Activated naive CD4-positive, alpha-beta T cell treated with anti-CD3 and anti-CD28 coated beads, Interleukin-2, amount 10 ng/mL, durations not matched to agents 7 days and 5 days (primary cell): Measurements from ENCODE around the gene EHMT2.
"Not testable (repeated sequence)": the region's sequence is repeated elsewhere in the genome, so short reads cannot be mapped to it uniquely, and the experiment has no call there.

Experiments used
- CTCF ChIA-PET: fragments of 350-600 bp; sonication (Branson Sonifier 250); formaldehyde crosslinking; loops from one replicate; lab custom pipeline; 2021; ENCODE audit warnings: antibody characterized with exemption; lab: Charles Lee
- DNase-seq: peaks from one replicate; pipeline ENCODE4 v3.0.0-alpha.2; 2020
- H3K27ac Mint-ChIP-seq: one replicate; pipeline ENCODE4 v1.8.0; 2021; ENCODE audit warnings: mild to moderate bottlenecking, moderate library complexity, mixed read lengths
- H3K27me3 Mint-ChIP-seq: one replicate; pipeline ENCODE4 v1.8.0; 2021; ENCODE audit warnings: mild to moderate bottlenecking, mixed read lengths
- H3K36me3 Mint-ChIP-seq: one replicate; pipeline ENCODE4 v1.8.0; 2021; ENCODE audit warnings: mixed read lengths
- H3K4me1 Mint-ChIP-seq: one replicate; pipeline ENCODE4 v1.8.0; 2021; ENCODE audit warnings: mixed read lengths
- H3K4me3 Mint-ChIP-seq: one replicate; pipeline ENCODE4 v1.8.0; 2021; ENCODE audit warnings: mild to moderate bottlenecking, moderate library complexity, mixed read lengths
- H3K9me3 Mint-ChIP-seq: one replicate; pipeline ENCODE4 v1.8.0; 2021; ENCODE audit warnings: mixed read lengths

Gene EHMT2

DNA sequence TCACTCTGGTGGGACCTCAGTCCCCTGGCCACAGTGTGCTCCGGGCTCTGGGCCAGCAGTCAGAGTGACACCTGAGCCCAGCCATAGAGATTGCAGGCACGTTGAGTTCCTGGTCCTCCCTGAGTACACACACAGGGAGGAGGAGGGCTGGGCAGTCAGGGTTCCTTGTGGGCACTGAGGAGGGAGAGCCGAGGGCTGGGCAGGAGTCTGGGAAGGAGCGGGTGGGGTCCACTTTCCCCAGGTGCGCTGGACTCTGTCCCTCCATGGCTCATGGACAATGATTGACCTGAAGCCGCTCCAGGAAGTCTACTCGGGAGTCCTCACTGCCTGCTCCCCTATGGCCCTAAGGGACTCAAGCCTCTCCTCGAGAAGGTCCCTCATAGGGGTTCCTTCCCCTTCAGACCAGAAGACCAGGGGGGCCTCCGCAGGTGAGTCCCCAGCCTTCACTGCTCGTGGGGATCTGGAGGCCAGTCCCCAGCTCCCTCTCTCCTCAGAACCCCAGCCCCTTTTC lies 19.8 kb downstream of the EHMT2 start:
- peaks cover 25% of the 10 kb centered on the region for H3K27me3 Mint-ChIP-seq
- H3K4me1 Mint-ChIP-seq, result peaks cover 2% of the 10 kb centered on the region
- CTCF ChIA-PET, result interaction anchor here (1.2 kb wide), 1 partner anchor 108 kb away, joined by 4 read pairs; no protein-coding TSS in a partner anchor
- no peak overlapping the region for H3K27ac Mint-ChIP-seq
- H3K4me3 Mint-ChIP-seq, result no peak overlapping the region
- H3K36me3 Mint-ChIP-seq, result peaks cover 23% of the 10 kb centered on the region
- DNase-seq, result no peak
- no peaks in the 10 kb centered on the region for H3K9me3 Mint-ChIP-seq

DNA sequence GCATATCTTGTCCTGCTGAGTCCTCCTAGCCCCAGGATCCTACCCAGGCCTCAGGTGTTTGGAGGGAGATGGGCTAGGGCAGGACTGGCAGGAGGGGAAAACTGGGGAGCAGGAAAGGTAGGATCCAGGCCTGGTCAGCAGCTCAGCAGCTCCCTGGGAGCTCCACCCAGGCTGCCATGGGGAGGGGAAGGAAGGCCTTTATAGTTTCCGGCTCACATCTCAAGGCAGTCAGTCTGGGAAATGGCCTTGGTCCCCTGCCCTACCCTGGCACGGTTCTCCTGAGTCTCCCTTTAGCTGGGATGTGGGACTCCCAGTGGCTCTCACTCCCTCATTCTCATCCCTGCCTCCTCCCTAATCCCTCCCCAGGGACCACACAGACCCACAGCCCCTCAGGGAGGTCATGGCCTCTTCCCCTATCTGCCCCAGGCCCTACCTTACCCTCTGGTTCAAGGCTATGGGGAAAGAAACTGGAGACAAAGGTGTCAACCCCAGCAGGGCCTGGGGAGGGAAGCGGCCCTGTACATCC lies 20.3 kb downstream of the EHMT2 start:
- H3K4me3 Mint-ChIP-seq, result no peak overlapping the region
- no peaks in the 10 kb centered on the region for H3K9me3 Mint-ChIP-seq
- DNase-seq, result no peak
- no peak overlapping the region for H3K27ac Mint-ChIP-seq
- CTCF ChIA-PET, result no interaction called here
- peaks cover 2% of the 10 kb centered on the region for H3K4me1 Mint-ChIP-seq
- peaks cover 19% of the 10 kb centered on the region for H3K36me3 Mint-ChIP-seq
- H3K27me3 Mint-ChIP-seq, result peaks cover 25% of the 10 kb centered on the region

DNA sequence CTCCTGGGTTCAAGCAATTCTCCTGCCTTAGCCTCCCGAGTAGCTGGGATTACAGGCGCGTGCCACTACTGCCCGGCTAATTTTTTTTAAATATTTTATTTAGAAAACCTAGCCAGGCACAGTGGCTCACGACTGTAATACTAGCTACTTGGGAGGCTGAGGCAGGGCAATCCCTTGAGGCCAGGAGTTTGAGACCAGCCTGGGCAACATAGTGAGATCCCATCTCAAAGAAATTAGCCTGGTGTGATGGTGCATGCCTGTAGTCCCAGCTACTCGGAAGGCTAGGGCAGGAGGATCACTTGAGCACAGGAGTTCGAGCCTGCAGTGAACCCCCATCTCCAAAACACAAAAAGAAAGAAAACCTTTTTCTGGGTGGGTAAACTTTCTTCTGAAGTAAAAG lies 21.1 kb downstream of the EHMT2 start:
- H3K36me3 Mint-ChIP-seq, result peaks cover 15% of the 10 kb centered on the region
- H3K9me3 Mint-ChIP-seq, result no peaks in the 10 kb centered on the region
- H3K27me3 Mint-ChIP-seq, result peaks cover 32% of the 10 kb centered on the region
- no peak overlapping the region for H3K27ac Mint-ChIP-seq
- DNase-seq, result no peak
- CTCF ChIA-PET, result no interaction called here
- peaks cover 5% of the 10 kb centered on the region for H3K4me1 Mint-ChIP-seq
- H3K4me3 Mint-ChIP-seq, result no peak overlapping the region

DNA sequence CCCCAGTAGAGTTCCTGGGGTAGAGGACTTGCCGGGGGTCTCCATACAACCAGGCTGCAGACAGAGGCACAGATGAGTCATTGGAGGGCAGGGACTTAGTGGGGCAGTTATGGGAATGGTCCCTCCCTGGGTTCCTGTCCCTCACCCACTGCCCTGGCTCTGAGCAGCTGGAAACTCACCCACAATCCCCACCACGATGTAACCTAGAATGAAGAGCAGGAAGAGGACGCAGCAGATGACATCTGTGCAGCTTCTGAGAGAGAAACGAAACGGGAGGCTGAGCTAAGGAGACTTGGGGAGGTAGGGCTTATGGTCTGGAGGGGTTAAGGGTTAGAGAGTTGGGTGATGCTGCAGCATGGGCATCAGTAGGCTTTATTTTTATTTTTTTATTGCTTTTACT lies 21.6 kb downstream of the EHMT2 start:
- peaks cover 37% of the 10 kb centered on the region for H3K27me3 Mint-ChIP-seq
- H3K4me1 Mint-ChIP-seq, result peaks cover 9% of the 10 kb centered on the region
- H3K9me3 Mint-ChIP-seq, result no peaks in the 10 kb centered on the region
- H3K4me3 Mint-ChIP-seq, result no peak overlapping the region
- CTCF ChIA-PET, result no interaction called here
- no peak overlapping the region for H3K27ac Mint-ChIP-seq
- no peak for DNase-seq
- peaks cover 10% of the 10 kb centered on the region for H3K36me3 Mint-ChIP-seq

DNA sequence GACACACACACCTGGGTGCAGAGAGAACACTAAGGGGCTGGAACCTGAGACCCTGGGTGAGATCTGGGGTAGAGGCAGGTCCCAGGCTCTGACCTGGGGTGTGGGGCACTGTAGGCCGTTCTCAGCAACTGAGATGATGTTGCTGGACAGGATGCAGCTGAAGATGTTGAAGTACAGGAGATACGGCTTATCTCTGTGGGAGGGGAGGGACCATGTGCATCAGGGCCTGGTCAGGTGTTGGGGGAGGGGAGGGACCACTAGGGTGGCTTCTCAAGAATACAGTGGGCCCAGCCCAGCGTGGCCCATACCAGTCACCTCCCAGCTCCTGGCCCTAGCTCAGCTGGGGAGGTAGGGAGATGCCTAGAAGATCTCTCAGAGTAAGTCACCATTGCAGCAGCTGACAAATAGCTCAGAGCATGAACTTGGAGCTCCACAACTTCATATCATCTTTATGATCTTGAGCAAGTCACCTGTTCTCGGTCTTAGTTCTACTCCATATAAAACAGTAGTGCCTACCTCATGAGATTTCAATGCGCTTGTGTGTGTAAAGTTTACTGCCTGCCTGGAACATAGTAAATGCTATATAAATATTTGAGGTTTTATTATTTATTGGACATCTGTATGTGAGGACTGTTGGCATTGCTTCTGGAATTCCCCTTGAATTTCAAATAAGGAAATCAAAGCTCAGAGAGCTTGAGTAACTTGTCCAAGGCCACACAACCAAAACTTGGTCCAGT lies 22.5 kb downstream of the EHMT2 start:
- CTCF ChIA-PET, result no interaction called here
- Mint-ChIP-seq H3K27me3 (peaks cover 44% of the 10 kb centered on the region), H3K9me3 (no peaks in the 10 kb centered on the region), H3K4me3 (no peak overlapping the region), H3K36me3 (peaks cover 6% of the 10 kb centered on the region), H3K4me1 (peaks cover 11% of the 10 kb centered on the region), H3K27ac (no peak overlapping the region)
- DNase-seq, result no peak

DNA sequence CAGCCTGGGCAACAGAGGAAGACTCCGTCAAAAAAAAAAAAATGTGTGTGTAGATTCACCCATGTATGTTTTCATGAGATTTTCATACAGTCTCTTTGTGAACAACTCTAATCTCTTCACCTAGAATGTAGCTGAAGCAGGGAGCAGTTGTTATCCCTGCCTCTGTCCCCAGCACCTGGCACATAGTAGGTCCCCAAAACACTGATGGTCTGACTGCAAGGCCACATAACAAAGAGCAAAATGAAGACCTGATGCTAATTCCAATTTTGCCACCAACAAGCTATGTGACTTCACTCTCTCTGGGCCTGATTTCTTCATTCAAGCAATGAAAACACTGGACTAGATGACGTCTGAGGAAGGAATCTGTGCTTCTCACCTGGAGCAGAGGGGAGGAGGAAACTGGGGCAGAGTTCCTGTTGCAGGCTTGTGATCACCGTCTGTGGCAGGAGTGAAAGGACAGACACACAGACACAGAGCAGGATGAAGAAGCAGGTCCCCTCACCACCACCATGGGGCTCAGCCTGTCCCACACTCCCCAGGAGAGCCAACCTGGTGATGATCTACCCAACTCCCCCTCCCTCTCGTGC lies 23.3 kb downstream of the EHMT2 start:
- H3K4me1 Mint-ChIP-seq, result peaks cover 11% of the 10 kb centered on the region
- no peaks in the 10 kb centered on the region for H3K36me3 Mint-ChIP-seq
- CTCF ChIA-PET, result no interaction called here
- no peak overlapping the region for H3K4me3 Mint-ChIP-seq
- no peaks in the 10 kb centered on the region for H3K9me3 Mint-ChIP-seq
- no peak for DNase-seq
- H3K27ac Mint-ChIP-seq, result no peak overlapping the region
- H3K27me3 Mint-ChIP-seq, result peaks cover 48% of the 10 kb centered on the region

DNA sequence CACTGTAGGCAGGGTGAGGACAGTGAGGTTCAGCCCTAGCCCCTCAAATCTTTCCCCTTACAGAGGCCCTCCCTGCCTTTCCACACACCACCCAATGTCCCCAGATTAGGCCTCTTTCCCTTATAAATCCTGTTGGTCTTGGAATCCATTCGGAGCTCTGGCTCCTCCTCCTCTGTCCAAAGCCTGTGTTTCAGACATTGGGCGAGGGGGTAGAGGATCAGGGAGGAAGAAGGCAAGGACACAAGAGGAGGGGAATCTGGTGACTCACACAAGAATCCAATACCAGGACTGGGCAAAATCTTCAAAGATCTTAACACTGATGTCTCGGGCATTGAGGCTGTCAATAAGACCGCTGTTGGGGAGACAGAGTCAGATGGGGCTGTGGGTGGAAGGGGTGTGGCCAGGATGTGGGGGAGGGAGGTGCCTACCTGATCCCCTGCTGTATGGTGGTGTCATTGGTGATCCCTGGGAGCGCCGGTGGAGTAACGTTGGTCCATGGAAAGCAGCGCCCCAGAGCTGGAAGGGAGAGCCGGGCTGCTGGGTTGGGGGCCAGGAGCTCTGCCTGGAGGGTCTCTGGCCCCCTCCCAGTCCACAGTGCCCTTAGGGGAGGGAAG lies 26.3 kb downstream of the EHMT2 start:
- Mint-ChIP-seq H3K9me3 (no peaks in the 10 kb centered on the region), H3K27ac (no peak overlapping the region), H3K27me3 (peaks cover 48% of the 10 kb centered on the region), H3K36me3 (no peaks in the 10 kb centered on the region), H3K4me3 (no peak overlapping the region), H3K4me1 (peaks cover 11% of the 10 kb centered on the region)
- CTCF ChIA-PET, result no interaction called here
- DNase-seq, result no peak

DNA sequence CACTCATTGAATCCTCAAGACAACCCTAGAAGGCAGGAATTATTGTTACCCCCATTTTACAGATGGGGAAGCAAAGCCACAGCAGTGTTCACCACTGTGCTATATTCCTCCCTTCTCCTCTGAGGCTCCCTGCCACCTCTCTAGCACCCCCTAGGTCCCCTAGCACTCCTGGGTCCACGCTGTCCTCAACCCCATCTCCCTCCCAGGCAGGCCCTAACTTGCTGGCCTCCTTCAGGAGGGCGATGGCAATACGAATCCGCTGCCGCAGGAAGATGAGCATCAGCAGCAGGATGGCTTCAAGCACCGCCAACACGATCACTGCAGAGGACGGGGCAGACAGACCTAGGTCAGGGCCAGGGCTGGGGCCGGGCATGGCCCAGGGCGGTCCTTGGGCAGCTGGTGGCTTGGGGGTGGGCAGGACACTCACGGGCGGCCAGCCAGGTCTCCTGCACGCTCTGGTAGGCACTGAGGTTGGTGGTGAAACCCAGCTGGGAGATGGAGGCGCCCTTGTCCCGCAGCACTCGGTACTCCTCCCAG lies 27.0 kb downstream of the EHMT2 start:
- H3K4me3 Mint-ChIP-seq, result no peak overlapping the region
- no peak for DNase-seq
- H3K27me3 Mint-ChIP-seq, result peaks cover 49% of the 10 kb centered on the region
- H3K36me3 Mint-ChIP-seq, result no peaks in the 10 kb centered on the region
- no peaks in the 10 kb centered on the region for H3K9me3 Mint-ChIP-seq
- H3K4me1 Mint-ChIP-seq, result peaks cover 11% of the 10 kb centered on the region
- H3K27ac Mint-ChIP-seq, result no peak overlapping the region
- CTCF ChIA-PET, result no interaction called here

DNA sequence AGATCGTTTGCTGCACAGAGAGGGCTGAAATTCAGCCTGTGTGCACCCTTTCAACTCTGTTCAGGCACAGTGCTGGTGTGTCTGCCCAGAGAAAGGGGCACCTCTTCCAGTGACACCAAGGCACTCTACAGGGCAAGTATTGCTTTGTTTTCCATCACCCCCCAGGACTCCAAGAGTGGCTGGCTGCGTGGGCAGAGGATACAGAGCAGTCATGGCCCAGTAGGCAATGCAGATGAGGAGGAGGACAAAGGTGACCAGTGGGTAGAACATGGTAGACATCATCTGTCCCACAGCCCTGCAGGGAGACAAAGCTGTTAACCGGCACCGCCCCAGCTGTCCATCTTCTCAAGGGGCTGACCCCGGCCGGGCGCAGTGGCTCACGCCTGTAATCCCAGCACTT lies 28.2 kb downstream of the EHMT2 start:
- Mint-ChIP-seq H3K27ac (no peak overlapping the region), H3K36me3 (no peaks in the 10 kb centered on the region), H3K4me1 (peaks cover 17% of the 10 kb centered on the region), H3K9me3 (no peaks in the 10 kb centered on the region), H3K27me3 (peaks cover 48% of the 10 kb centered on the region), H3K4me3 (no peak overlapping the region)
- DNase-seq, result no peak
- CTCF ChIA-PET, result no interaction called here

DNA sequence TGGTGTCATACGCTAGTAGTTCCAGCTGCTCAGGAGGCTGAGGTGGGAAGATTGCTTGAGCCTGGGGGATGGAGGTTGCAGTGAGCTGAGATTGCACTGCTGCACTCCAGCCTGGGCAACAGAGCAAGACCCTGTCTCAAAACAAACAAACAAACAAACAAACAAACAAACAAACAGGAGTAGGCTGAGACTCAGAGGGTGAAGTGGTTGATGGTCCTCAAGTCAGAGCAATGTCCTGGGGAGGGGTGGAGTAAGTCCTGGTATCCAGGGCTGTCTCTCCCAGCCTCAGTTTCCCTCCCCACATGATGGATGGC lies 28.9 kb downstream of the EHMT2 start:
- H3K36me3 Mint-ChIP-seq, H3K27ac Mint-ChIP-seq, CTCF ChIA-PET: not testable (repeated sequence)

DNA sequence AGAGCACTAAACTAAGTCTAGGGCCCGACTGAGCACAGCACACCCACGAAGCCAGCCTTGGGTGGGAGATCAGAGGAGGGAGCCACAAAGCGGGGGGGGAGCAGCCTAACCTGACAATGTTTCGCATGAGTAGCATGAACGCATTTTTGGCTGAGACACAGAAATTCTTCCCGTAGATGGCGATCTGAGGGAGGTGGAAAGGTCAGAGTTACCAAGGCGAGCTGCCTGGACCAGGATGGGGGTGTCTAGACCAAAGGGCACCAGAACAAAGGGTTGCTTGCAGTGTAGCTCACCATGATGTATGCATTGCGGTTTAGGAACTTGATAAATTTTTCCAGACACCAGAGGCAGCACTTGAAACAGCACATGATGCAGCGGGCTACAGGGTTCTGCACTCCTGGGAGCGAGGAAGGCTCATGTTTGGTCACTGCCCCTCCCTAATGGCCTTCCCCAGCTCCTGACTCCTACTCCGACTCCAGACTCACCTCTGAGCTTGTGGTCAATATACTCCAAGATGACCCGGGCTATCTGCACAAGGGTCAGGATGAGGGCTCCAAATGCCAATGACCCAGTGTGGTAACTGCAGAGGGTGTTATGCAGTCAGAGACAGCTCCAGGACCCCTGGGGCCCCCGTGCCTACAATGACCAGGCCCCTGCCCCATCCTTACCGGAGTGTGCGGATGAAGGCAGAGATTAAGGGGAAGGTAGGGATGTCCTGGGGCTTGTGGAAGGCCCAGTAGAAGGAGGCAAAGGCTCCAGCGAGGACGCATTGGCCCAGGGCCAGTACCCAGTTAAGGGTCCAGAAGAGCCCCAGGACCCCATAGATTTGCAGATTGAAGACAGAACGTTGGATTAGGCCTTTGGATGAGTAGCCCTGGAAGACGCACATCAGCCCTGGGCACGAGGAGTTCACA lies 32.0 kb downstream of the EHMT2 start:
- Mint-ChIP-seq H3K27ac (peak overlapping the region; percentile 87), H3K4me3 (no peak overlapping the region), H3K4me1 (peaks cover 29% of the 10 kb centered on the region), H3K27me3 (peaks cover 26% of the 10 kb centered on the region), H3K9me3 (no peaks in the 10 kb centered on the region), H3K36me3 (peaks cover 3% of the 10 kb centered on the region)
- CTCF ChIA-PET, result interaction anchor here (0.9 kb wide), 1 partner anchor 35 kb away, joined by 4 read pairs; no protein-coding TSS in a partner anchor
- DNase-seq, result no peak

More for the DNA sequence above, 28.9 kb downstream of the EHMT2 start:
- peaks cover 22% of the 10 kb centered on the region for H3K4me1 Mint-ChIP-seq
- DNase-seq, H3K9me3 Mint-ChIP-seq, H3K4me3 Mint-ChIP-seq: not testable (repeated sequence)
- H3K27me3 Mint-ChIP-seq, result peaks cover 44% of the 10 kb centered on the region

DNA sequence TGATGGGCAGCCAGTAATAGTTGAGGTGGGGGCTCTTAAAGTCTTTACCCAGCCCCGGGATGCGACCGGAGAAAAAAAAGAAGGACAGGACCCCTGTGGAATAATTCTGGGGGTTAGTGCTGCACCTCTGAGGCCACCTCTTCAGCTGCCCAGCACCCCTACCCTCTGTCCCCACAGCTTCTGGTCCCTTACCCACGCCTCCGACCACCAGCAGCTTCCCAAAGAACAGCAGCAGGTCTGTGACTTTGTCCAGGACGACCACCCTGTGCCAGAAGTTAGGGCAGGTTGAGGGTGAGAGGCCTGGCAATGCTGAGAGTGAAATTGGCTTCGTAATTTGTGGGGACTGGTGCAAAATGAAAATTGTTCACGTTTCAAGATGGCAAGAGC lies 32.7 kb downstream of the EHMT2 start:
- CTCF ChIA-PET, result interaction anchor here (0.9 kb wide), 1 partner anchor 34 kb away, joined by 4 read pairs; no protein-coding TSS in a partner anchor
- no peak for DNase-seq
- peak overlapping the region; percentile 23 for H3K4me3 Mint-ChIP-seq
- H3K36me3 Mint-ChIP-seq, result peaks cover 6% of the 10 kb centered on the region
- H3K9me3 Mint-ChIP-seq, result no peaks in the 10 kb centered on the region
- peaks cover 23% of the 10 kb centered on the region for H3K27me3 Mint-ChIP-seq
- H3K4me1 Mint-ChIP-seq, result peaks cover 28% of the 10 kb centered on the region
- H3K27ac Mint-ChIP-seq, result peak overlapping the region; percentile 87

DNA sequence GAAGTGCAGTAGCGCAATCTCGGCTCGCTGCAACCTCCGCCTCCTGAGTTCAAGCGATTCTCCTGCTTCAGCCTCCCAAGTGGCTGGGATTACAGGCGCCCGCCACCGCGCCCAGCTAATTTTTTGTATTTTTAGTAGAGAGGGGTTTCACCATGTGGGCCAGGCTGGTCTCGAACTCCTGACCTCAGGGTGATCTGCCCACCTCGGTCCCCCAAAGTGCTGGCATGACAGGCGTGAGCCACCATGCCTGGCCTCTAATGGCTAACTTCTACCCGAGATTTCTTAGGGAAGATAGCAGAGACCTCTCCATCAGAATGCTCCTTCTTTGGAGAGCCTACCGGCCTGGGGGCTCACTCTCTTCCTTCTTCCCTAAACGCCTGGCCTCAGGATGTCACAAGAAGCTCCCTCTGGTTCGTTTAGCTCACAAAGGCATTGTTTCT lies 33.4 kb downstream of the EHMT2 start:
- peak overlapping the region; percentile 87 for H3K27ac Mint-ChIP-seq
- H3K36me3 Mint-ChIP-seq, H3K9me3 Mint-ChIP-seq, DNase-seq: not testable (repeated sequence)
- H3K4me3 Mint-ChIP-seq, result peak overlapping the region; percentile 88
- peaks cover 28% of the 10 kb centered on the region for H3K4me1 Mint-ChIP-seq
- H3K27me3 Mint-ChIP-seq, result peaks cover 18% of the 10 kb centered on the region
- CTCF ChIA-PET, result interaction anchor here (1.4 kb wide), 2 partner anchors 33 to 87 kb away, joined by 3 to 5 read pairs; partner anchors contain the start of gene EHMT2
